ENCODE results near the gene KCNMB3.

GRCh38 chr3:179292450-179292849 lies 41.5 kb upstream of the KCNMB3 start:
- TF ChIP-seq CTCF (IDR thresholded peaks at IDR 0.05; ENCODE audit: borderline replicate concordance, extremely low read depth, low read length, poor library complexity, severe bottlenecking) (no peak), EZH2 (IDR thresholded peaks at IDR 0.05; ENCODE audit: borderline replicate concordance, low read depth, low read length, severe bottlenecking) (no peak)

All from DND-41 (cell line).